ENCODE results near the gene CRTAC1.

- TF ChIP-seq POLR2AphosphoS5 (IDR thresholded peaks at IDR 0.05; ENCODE audit: low read length) (no peak), SREBF2 (IDR thresholded peaks at IDR 0.05; ENCODE audit: low read length) (no peak), PRDM15 (CRISPR knock-in tag; IDR thresholded peaks at IDR 0.05) (no peak), SMAD5 (IDR thresholded peaks at IDR 0.05; ENCODE audit: low read depth) (no peak), POLR2A (IDR thresholded peaks at IDR 0.05; ENCODE audit: low read depth, low read length) (no peak), MTA3 (IDR thresholded peaks at IDR 0.05; ENCODE audit: borderline replicate concordance, low read length) (no peak), DPF2 (IDR thresholded peaks at IDR 0.05) (no peak), REST (IDR thresholded peaks at IDR 0.05; ENCODE audit: low read depth, low read length) (no peak), CTCF (IDR thresholded peaks at IDR 0.05 in 2 of 3, conservative IDR thresholded peaks at IDR 0.05 in 1 of 3; ENCODE audit: control insufficient read depth in 2 of 3, extremely low read depth in 1 of 3, insufficient read depth in 1 of 3, low read depth in 3 of 3, low read length in 3 of 3) (no peak), ZNF274 (IDR thresholded peaks at IDR 0.05; ENCODE audit: insufficient read depth, insufficient read length) (no peak), RFX5 (IDR thresholded peaks at IDR 0.05; ENCODE audit: low read depth, low read length) (no peak), ZBED1 (IDR thresholded peaks at IDR 0.05; ENCODE audit: borderline replicate concordance) (no peak), CHD2 (IDR thresholded peaks at IDR 0.05; ENCODE audit: borderline replicate concordance, low read depth, low read length) (no peak)
These were observed 147.3 kb downstream of the CRTAC1 start for GRCh38 chr10:97883092-97883485.

All from GM12878 (cell line).